Measurements from ENCODE around the gene SNAPC2.
"Not testable (repeated sequence)": the region's sequence is repeated elsewhere in the genome, so short reads cannot be mapped to it uniquely, and the experiment has no call there.

SNAPC2 gene

DNA sequence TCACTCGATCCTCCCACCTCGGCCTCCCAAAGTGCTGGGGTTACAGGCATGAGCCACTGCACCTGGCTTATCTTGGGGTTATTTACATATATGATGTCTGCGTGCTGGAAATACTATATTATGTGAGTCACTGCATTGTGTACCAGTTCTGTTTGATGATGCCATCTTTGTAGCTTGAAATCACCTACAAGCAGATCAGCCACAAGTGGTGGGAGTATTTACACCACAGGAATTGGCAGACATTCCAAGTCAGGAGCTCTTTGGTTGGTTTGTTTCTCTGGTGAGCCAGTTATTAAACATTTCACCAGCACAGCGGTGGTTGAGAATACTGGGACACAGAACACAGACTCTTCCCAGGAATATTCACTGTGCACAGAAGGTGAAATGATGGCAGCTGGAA, 27.8 kb downstream of the SNAPC2 start:
- Histone ChIP-seq H3K27me3 (ENCODE audit: insufficient read depth, low read length) (no peaks in the 10 kb centered on the region), H3K9me3 (ENCODE audit: insufficient read depth, low read depth, low read length) (0 out of 2 replicates have a peak, but pooled peaks cover 2% of the 10 kb centered on the region), H3K4me1 (ENCODE audit: insufficient read depth, low read length) (no peaks in the 10 kb centered on the region), H3K36me3 (ENCODE audit: insufficient read depth, low read length) (peaks cover 4% of the 10 kb centered on the region; the same call in 1 of the 2 replicates), H3K27ac (ENCODE audit: low read depth, low read length) (no peak overlapping the region), H3K9ac (ENCODE audit: low read depth, low read length) (no peak overlapping the region), H3K4me3 (ENCODE audit: low read length) (no peak overlapping the region)
- WGBS, result over 99% methylated on average over 4 of the region's 4 CpGs

DNA sequence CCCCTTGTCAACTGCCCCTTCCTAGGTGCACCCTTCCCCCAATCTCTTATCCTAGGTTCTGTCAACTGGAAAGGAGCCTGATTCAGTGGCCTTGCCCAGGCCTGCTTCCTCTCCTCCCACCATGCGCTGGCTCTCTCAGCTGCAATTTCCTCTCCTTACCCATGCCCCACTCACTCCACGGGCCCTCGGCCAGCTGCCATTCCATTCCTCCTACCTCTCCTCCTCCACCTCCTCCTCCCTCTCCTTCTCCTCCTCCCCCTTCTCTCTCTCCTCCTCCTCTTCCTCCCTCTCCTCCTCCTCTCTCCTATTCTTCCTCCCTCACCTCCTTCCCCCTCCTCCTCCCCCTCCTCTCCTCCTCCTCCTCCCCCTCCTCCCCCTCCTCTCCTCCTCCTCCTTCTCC, 32.9 kb downstream of the SNAPC2 start:
- Histone ChIP-seq H3K27me3 (ENCODE audit: insufficient read depth, low read length) (no peaks in the 10 kb centered on the region), H3K4me1 (ENCODE audit: insufficient read depth, low read length) (no peaks in the 10 kb centered on the region), H3K4me3 (ENCODE audit: low read length) (no peak overlapping the region), H3K9ac (ENCODE audit: low read depth, low read length) (no peak overlapping the region), H3K9me3 (ENCODE audit: insufficient read depth, low read depth, low read length) (0 out of 2 replicates have a peak, but pooled peaks cover under 1% of the 10 kb centered on the region), H3K36me3 (ENCODE audit: insufficient read depth, low read length) (peaks cover 3% of the 10 kb centered on the region; the same call in 1 of the 2 replicates), H3K27ac (ENCODE audit: low read depth, low read length) (no peak overlapping the region)
- 50% methylated on average over 3 of the region's 3 CpGs for WGBS

DNA sequence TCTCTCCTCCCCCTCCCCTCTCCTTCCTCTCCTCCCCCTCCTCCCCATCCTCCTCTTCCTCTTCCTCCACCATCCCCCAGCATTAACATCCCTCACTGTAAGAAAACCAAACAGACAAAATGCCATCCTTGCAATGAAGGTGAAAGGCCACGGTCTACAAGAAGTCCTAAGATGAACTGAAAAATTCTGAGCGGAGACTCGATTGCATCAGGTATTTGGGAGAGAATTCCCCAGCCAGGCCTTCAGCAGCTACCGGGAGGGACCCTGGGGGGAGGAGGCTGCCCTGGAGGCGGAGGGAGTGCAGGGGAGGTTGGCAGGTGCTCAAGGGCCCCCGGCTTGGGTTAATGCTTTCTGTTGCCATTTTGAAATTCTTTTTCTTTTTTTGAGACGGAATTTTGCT, 33.4 kb downstream of the SNAPC2 start:
- no peaks in the 10 kb centered on the region for H3K27me3 ChIP-seq (ENCODE audit: insufficient read depth, low read length)
- 70% methylated on average over 7 of the region's 7 CpGs for WGBS
- no peaks in the 10 kb centered on the region for H3K4me1 ChIP-seq (ENCODE audit: insufficient read depth, low read length)

DNA sequence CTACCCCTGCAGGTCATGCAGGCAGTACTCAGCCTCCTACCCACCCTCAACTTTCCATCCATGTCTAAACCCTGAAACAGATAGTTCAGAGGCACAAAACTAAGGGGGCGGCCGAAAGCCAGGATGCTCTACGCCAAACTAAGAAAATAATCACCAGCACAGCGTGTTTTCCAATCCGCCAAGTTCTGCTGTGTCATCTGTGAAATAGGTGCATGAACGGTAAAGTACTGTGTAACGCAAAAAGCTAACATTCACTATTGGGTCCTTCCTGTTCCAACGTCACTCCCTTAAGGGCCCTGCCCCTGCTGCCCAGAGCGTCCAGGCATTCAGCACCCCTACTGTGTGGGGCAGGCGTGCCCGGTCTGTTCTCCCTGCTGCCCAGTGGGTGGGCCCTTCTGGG, 35.6 kb downstream of the SNAPC2 start:
- H3K4me3 ChIP-seq (ENCODE audit: low read length), result no peak overlapping the region
- WGBS, result 88% methylated on average over 11 of the region's 11 CpGs
- H3K36me3 ChIP-seq (ENCODE audit: insufficient read depth, low read length), result peaks cover 25% of the 10 kb centered on the region
- H3K4me1 ChIP-seq (ENCODE audit: insufficient read depth, low read length), result no peaks in the 10 kb centered on the region
- no peak overlapping the region for H3K9ac ChIP-seq (ENCODE audit: low read depth, low read length)
- no peaks in the 10 kb centered on the region for H3K27me3 ChIP-seq (ENCODE audit: insufficient read depth, low read length)
- H3K27ac ChIP-seq (ENCODE audit: low read depth, low read length), result no peak overlapping the region
- H3K9me3 ChIP-seq (ENCODE audit: insufficient read depth, low read depth, low read length), result no peaks in the 10 kb centered on the region

More for the DNA sequence above, 33.4 kb downstream of the SNAPC2 start:
- H3K9ac ChIP-seq (ENCODE audit: low read depth, low read length), result no peak overlapping the region
- no peak overlapping the region for H3K4me3 ChIP-seq (ENCODE audit: low read length)
- H3K9me3 ChIP-seq (ENCODE audit: insufficient read depth, low read depth, low read length), result no peaks in the 10 kb centered on the region
- H3K27ac ChIP-seq (ENCODE audit: low read depth, low read length), result no peak overlapping the region
- H3K36me3 ChIP-seq (ENCODE audit: insufficient read depth, low read length), result peaks cover 8% of the 10 kb centered on the region

DNA sequence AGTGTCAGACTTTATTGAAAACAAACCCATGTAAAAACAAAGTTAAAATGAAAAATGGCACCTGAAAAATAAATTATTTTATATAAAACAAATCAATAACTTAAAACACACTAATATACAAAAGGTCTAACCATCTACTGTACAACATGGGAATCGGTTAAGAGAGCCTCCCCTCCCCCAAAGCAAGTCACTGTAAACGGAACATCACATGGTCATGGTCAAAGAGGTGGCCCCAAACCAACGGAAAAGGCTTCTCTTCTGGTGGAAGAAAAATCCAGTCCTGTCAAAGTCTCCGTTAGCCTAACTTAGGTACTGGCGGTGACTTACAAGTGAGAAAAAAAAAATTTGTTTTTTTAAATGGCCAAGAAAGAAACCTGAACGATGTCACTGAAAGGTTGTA, 39.1 kb downstream of the SNAPC2 start:
- Histone ChIP-seq H3K4me1 (ENCODE audit: insufficient read depth, low read length) (no peaks in the 10 kb centered on the region), H3K9ac (ENCODE audit: low read depth, low read length) (no peak overlapping the region), H3K27me3 (ENCODE audit: insufficient read depth, low read length) (no peaks in the 10 kb centered on the region), H3K9me3 (ENCODE audit: insufficient read depth, low read depth, low read length) (no peaks in the 10 kb centered on the region), H3K4me3 (ENCODE audit: low read length) (no peak overlapping the region), H3K27ac (ENCODE audit: low read depth, low read length) (no peak overlapping the region; the same call in 1 of the 2 replicates), H3K36me3 (ENCODE audit: insufficient read depth, low read length) (peaks cover 60% of the 10 kb centered on the region)
- 86% methylated on average over 6 of the region's 6 CpGs for WGBS

DNA sequence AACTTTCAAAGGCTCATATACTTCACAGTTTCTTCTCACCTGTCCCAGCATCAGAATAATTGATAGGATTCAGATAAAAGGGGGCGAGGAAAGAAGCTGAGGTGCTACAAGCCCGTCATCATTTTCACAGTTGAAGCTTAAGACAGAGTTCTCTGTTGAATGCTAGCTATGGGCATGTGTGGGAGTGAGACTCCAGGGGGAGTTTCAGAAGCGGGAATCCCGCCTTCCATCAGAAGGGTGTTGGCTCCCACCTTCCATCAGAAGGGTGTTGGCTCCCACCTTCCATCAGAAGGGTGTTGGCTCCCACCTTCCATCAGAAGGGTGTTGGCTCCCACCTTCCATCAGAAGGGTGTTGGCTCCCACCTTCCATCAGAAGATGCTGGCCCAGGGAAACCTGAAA, 40.9 kb downstream of the SNAPC2 start:
- not testable (repeated sequence) for H3K27ac ChIP-seq (ENCODE audit: low read depth, low read length); H3K9ac ChIP-seq (ENCODE audit: low read depth, low read length); H3K4me3 ChIP-seq (ENCODE audit: low read length); H3K27me3 ChIP-seq (ENCODE audit: insufficient read depth, low read length); H3K9me3 ChIP-seq (ENCODE audit: insufficient read depth, low read depth, low read length); H3K4me1 ChIP-seq (ENCODE audit: insufficient read depth, low read length)
- peaks cover 78% of the 10 kb centered on the region for H3K36me3 ChIP-seq (ENCODE audit: insufficient read depth, low read length)
- 86% methylated on average over 4 of the region's 4 CpGs for WGBS

DNA sequence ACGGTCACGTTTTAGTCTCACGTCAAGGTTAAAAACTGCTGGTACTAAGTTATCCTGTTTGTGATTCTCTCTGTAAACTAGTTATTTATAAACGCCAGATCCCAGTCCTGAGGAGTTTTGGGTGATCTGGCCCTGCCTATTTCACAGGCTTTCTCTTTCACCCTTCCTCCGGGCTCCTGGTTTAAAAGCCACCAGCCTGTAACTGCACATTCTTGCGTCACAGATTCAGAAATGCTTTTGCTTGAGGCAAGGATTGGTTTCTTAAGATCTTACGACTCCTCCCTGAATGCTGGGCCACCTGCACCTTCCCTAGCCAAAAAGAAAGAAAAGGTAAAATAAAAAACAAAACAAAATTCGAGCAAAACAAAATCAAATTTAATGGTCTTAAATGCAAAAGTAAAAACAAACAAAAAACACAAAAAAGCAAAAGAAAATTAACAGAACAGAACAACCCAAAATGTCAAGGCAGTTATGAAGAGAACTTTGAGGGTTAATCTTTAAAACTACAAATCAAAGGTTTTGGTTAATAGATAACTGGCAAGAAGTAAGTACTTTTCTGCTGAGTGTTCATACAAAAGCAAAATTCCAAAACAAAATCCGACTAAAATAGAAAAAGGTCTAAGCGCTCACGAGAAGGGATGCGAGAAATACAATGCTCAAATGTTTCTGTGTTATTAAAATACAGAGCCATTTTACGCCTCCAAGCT, 41.9 kb downstream of the SNAPC2 start:
- WGBS, result 97% methylated on average over 12 of the region's 13 CpGs
- Histone ChIP-seq H3K4me1 (ENCODE audit: insufficient read depth, low read length) (no peaks in the 10 kb centered on the region), H3K27me3 (ENCODE audit: insufficient read depth, low read length) (no peaks in the 10 kb centered on the region), H3K9me3 (ENCODE audit: insufficient read depth, low read depth, low read length) (no peaks in the 10 kb centered on the region), H3K4me3 (ENCODE audit: low read length) (no peak overlapping the region), H3K27ac (ENCODE audit: low read depth, low read length) (no peak overlapping the region), H3K36me3 (ENCODE audit: insufficient read depth, low read length) (peaks cover 88% of the 10 kb centered on the region), H3K9ac (ENCODE audit: low read depth, low read length) (no peak overlapping the region)

DNA sequence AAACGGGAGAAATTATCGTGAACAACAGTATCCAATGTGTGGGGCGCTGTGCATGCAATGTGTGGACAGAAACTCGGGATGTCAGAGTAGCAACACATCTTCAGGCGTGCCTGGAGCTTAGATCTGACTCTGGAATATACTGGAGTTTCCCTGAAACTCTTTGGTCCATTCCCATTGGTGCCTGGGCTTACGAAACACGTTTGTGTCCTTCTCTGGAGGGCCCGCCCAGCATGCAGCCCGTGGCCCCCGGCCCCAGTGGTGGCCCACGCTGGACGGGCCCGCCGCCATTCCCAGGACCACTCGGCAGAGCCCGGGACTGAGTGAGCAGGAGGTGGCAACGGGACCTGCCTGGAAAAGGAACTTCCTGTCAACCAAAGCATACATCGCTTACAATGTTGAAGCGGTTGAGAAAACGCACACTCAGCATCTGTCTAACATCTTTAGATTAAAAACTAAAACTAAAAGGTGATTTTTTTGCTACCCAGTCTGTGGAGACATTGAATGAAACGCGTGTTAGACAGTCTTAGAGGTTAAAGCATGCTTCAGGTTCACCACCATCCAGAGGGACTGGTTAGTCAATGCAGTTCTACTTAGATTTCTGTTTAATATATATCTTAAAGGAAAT, 42.6 kb downstream of the SNAPC2 start:
- Histone ChIP-seq H3K9me3 (ENCODE audit: insufficient read depth, low read depth, low read length) (no peaks in the 10 kb centered on the region), H3K27me3 (ENCODE audit: insufficient read depth, low read length) (no peaks in the 10 kb centered on the region), H3K9ac (ENCODE audit: low read depth, low read length) (no peak overlapping the region), H3K4me1 (ENCODE audit: insufficient read depth, low read length) (no peaks in the 10 kb centered on the region), H3K36me3 (ENCODE audit: insufficient read depth, low read length) (peaks cover 95% of the 10 kb centered on the region), H3K27ac (ENCODE audit: low read depth, low read length) (no peak overlapping the region), H3K4me3 (ENCODE audit: low read length) (no peak overlapping the region)
- 95% methylated on average over 22 of the region's 22 CpGs for WGBS

DNA sequence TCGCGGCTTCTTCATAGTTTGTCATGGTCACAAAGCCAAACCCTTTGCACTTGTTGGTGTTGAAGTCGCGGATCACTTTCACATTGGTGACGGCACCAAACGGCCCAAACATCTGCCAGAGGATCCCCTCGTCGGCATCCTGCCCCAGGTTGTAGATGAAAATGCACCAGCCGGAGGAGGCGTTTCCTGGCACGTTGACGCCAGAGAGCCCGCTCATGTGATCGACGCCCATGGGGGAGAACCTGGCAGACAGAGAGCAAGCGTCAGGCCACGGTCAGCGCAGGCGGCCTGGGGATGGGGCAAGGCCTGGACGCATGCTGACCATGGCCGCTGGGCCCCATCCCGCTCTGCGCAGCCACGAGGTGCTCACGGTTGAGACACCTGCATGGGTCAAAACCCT, 43.4 kb downstream of the SNAPC2 start:
- Histone ChIP-seq H3K36me3 (ENCODE audit: insufficient read depth, low read length) (peaks cover 96% of the 10 kb centered on the region), H3K27ac (ENCODE audit: low read depth, low read length) (no peak overlapping the region), H3K27me3 (ENCODE audit: insufficient read depth, low read length) (no peaks in the 10 kb centered on the region), H3K9ac (ENCODE audit: low read depth, low read length) (no peak overlapping the region), H3K4me3 (ENCODE audit: low read length) (no peak overlapping the region), H3K4me1 (ENCODE audit: insufficient read depth, low read length) (no peaks in the 10 kb centered on the region), H3K9me3 (ENCODE audit: insufficient read depth, low read depth, low read length) (no peaks in the 10 kb centered on the region)
- 96% methylated on average over 25 of the region's 25 CpGs for WGBS

DNA sequence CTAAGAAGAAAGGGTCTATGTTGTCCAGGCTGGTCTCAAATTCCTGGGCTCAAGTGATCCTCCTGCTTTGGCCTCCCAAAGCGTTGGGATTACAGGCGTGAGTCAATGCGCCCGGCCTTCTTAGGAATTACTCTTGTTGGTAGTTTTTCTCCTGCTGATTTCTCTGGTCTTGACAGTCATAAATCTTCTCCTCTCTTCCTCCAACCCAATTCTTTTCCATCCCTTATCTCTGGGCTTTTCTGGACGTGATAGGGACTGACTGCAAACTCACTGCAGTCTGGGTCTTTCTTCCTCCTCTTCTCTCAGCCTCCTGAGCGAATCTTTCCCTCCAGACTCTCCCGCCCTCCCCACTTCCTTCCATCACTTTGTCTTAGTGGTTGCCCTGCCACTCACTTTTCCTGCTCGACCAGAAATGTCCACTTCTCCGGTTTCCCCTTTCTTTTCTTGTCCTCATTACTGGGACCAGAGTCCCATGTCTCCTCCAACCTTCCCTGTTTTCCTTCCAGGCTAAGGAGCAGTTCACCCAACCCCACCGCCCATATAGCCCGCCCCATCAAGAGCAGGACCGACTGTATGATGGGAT, 45.2 kb downstream of the SNAPC2 start:
- Histone ChIP-seq H3K27ac (ENCODE audit: low read depth, low read length) (no peak overlapping the region), H3K4me1 (ENCODE audit: insufficient read depth, low read length) (peaks cover 12% of the 10 kb centered on the region), H3K9ac (ENCODE audit: low read depth, low read length) (no peak overlapping the region), H3K36me3 (ENCODE audit: insufficient read depth, low read length) (peaks cover 94% of the 10 kb centered on the region), H3K4me3 (ENCODE audit: low read length) (no peak overlapping the region), H3K27me3 (ENCODE audit: insufficient read depth, low read length) (no peaks in the 10 kb centered on the region), H3K9me3 (ENCODE audit: insufficient read depth, low read depth, low read length) (no peaks in the 10 kb centered on the region)
- WGBS, result 92% methylated on average over 12 of the region's 12 CpGs

DNA sequence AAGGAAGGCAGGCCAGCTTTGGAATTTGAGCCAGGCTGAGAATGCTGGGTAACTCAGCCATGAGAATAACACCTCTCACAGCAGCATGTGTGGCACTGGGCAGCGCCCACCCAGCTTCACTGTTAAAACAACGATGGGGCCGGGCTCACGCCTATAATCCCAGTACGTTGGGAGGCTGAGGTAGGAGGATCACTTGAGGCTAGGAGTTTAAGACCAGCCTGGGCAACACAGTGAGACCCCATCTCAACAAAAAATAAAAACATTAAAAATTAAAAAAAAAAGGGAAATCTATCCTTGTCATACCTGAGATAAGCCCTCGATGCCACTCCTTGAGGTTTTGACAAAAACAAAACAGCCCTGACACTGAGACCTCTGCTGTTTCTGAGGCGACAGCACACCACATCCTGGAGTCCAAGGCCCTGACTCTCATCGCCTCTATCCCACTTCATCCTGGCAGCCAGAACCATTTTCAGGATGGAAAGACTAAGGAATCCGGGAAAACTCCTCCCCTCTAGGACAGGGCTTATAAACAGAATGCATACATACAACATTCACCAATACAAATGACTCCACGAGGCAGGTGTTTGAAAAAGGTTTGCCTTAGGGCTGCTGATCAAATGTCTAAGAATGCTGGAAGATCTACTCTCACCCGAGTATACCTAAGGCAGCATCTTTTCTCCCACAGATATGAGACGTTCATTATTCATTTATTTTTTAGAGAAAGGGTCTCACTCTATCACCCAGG, 46.0 kb downstream of the SNAPC2 start:
- no peaks in the 10 kb centered on the region for H3K9me3 ChIP-seq (ENCODE audit: insufficient read depth, low read depth, low read length)
- H3K27me3 ChIP-seq (ENCODE audit: insufficient read depth, low read length), result no peaks in the 10 kb centered on the region
- H3K9ac ChIP-seq (ENCODE audit: low read depth, low read length), result no peak overlapping the region
- peaks cover 89% of the 10 kb centered on the region for H3K36me3 ChIP-seq (ENCODE audit: insufficient read depth, low read length)
- H3K27ac ChIP-seq (ENCODE audit: low read depth, low read length), result no peak overlapping the region
- 93% methylated on average over 12 of the region's 12 CpGs for WGBS
- peaks cover 12% of the 10 kb centered on the region for H3K4me1 ChIP-seq (ENCODE audit: insufficient read depth, low read length)
- no peak overlapping the region for H3K4me3 ChIP-seq (ENCODE audit: low read length)
